B cell (primary cell): ENCODE measurements around the gene HS6ST2.

ENCODE experiments used
- EZH2 ChIP-seq: IDR thresholded peaks from 2 replicates; pipeline ENCODE4 v1.6.1; 2012; ENCODE audit warnings: borderline replicate concordance, low read depth, mild to moderate bottlenecking, moderate library complexity, low read length; ENCODE audit not compliant: insufficient read depth, poor library complexity, severe bottlenecking
- TF ChIP-seq, protein P1 (sequence below): fragments of 200-600 bp; IDR thresholded peaks from one replicate; pipeline ENCODE4 v1.8.0; 2022; ENCODE audit warnings: antibody characterized with exemption, mild to moderate bottlenecking

DNA sequence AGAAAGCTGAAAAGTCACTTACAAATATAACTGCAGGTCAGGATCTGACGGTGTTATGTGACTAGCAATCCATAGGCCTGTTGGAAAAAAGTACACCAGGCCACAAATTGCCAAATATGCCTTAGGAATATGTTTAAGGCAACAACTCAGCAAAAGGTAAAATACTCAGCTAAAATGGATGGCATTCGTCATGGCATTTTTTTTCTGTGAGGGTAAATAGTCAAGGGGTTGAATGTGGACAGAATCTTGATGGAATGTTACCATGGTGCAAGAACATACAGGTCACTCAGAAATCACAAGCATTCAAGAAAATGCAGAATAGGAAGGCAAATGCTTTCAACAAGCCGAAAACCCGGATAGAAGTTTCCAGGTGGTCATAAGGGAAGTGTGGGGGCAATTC, 347.9 kb downstream of the HS6ST2 start:
- TF ChIP-seq, protein P1, sequence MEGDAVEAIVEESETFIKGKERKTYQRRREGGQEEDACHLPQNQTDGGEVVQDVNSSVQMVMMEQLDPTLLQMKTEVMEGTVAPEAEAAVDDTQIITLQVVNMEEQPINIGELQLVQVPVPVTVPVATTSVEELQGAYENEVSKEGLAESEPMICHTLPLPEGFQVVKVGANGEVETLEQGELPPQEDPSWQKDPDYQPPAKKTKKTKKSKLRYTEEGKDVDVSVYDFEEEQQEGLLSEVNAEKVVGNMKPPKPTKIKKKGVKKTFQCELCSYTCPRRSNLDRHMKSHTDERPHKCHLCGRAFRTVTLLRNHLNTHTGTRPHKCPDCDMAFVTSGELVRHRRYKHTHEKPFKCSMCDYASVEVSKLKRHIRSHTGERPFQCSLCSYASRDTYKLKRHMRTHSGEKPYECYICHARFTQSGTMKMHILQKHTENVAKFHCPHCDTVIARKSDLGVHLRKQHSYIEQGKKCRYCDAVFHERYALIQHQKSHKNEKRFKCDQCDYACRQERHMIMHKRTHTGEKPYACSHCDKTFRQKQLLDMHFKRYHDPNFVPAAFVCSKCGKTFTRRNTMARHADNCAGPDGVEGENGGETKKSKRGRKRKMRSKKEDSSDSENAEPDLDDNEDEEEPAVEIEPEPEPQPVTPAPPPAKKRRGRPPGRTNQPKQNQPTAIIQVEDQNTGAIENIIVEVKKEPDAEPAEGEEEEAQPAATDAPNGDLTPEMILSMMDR, result no peak
- no peak for TF ChIP-seq EZH2
